ENCODE measurements around the gene MITD1. TPM values are rescaled to one million over a fixed set of nuclear protein-coding genes. Genes with fewer than 3 reads are reported as not detected.
A peak's percentile ranks its signal among the peaks of the same experiment; 100 is the strongest.

MITD1 gene
- total RNA-seq, 1 experiment from 2014 or later = 36.0 TPM

DNA sequence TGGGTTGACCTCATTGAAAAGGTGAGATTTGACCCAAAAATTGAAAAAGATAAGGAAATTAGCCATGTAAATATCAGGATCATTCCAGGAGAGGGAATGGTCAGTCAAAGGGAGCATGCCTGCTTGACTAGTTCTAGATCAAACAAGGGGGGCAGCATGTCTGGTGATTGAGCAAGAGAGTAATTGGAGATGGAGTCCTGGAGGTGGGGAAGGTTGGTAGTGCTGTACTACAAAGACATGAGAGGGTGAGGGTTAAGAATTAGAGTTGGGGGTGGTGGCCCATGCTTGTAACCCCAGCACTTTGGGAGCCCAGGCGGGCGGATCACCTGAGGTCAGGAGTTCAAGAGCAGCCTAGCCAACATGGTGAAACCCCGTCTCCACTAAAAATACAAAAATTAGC lies 2.2 kb upstream of the MITD1 start:
- H3K4me3 ChIP-seq (ENCODE audit: low read depth in 2 of 2, low read length in 2 of 2) = no peak overlapping the region
- ATAC-seq (no peak), DNase-seq (ENCODE audit: low read depth, low spot score) (no peak)
- no peaks in the 10 kb centered on the region for H3K27me3 ChIP-seq (ENCODE audit: control insufficient read depth, insufficient read depth, low read length)
- peak overlapping the region; percentile 88 for H3K27ac ChIP-seq (ENCODE audit: low read length)
- BruUV-seq (replicated peaks) = no TSS peak
- CTCF ChIA-PET = no interaction called here
- H3K36me3 ChIP-seq (ENCODE audit: control insufficient read depth, insufficient read depth, low read length) = peaks cover 4% of the 10 kb centered on the region; the same call in 1 of the 2 replicates
- POLR2A ChIA-PET = no interaction called here
- intact Hi-C loops (cut with micrococcal nuclease; ENCODE audit: unreplicated experiment) (loop anchor here (5.0 kb wide), 1 partner anchor 154 kb away; the partner anchor contains the start of genes EIF5B and TXNDC9), in situ Hi-C loops (cut with HindIII; ENCODE audit: low pct_unique_long_range_greater_than_20kb, low sequenced_read_pairs) (no loop called here)
- TF ChIP-seq, protein P1, sequence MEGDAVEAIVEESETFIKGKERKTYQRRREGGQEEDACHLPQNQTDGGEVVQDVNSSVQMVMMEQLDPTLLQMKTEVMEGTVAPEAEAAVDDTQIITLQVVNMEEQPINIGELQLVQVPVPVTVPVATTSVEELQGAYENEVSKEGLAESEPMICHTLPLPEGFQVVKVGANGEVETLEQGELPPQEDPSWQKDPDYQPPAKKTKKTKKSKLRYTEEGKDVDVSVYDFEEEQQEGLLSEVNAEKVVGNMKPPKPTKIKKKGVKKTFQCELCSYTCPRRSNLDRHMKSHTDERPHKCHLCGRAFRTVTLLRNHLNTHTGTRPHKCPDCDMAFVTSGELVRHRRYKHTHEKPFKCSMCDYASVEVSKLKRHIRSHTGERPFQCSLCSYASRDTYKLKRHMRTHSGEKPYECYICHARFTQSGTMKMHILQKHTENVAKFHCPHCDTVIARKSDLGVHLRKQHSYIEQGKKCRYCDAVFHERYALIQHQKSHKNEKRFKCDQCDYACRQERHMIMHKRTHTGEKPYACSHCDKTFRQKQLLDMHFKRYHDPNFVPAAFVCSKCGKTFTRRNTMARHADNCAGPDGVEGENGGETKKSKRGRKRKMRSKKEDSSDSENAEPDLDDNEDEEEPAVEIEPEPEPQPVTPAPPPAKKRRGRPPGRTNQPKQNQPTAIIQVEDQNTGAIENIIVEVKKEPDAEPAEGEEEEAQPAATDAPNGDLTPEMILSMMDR (IDR thresholded peaks at IDR 0.05) = no peak
- TF ChIP-seq REST (IDR thresholded peaks at IDR 0.05; ENCODE audit: insufficient read depth in 1 of 2, low read depth in 2 of 2, low read length in 1 of 2) = no peak
- peaks cover 12% of the 10 kb centered on the region for H3K4me1 ChIP-seq (ENCODE audit: control insufficient read depth, insufficient read depth, low read length)
- H3K9me3 ChIP-seq (ENCODE audit: control insufficient read depth, insufficient read depth, low read depth, low read length) = no peaks in the 10 kb centered on the region

DNA sequence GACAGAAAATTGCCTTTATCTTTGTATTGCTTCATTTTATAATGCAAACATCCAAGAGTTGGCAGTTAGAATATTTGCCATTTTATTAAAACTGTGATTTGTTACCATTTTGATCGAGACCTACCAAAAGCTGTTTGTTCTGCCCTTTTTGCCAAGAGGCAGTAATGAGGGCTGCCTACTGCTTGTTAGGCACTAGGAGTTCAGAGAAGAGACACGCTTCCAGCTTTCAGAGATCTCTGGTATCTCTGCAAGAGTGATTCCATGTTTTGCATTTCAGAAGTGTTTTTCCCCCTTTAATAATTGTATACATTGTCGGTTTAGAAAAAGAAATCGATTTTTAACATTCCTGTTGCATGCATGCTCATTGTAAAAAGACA lies 754 bp upstream of the MITD1 start:
- intact Hi-C loops (cut with micrococcal nuclease; ENCODE audit: unreplicated experiment) (loop anchor here (5.0 kb wide), 1 partner anchor 156 kb away; the partner anchor contains the start of genes EIF5B and TXNDC9), in situ Hi-C loops (cut with HindIII; ENCODE audit: low pct_unique_long_range_greater_than_20kb, low sequenced_read_pairs) (no loop called here)
- no peaks in the 10 kb centered on the region for H3K27me3 ChIP-seq (ENCODE audit: control insufficient read depth, insufficient read depth, low read length)
- H3K36me3 ChIP-seq (ENCODE audit: control insufficient read depth, insufficient read depth, low read length) = peaks cover 4% of the 10 kb centered on the region; the same call in 1 of the 2 replicates
- peaks cover 12% of the 10 kb centered on the region for H3K4me1 ChIP-seq (ENCODE audit: control insufficient read depth, insufficient read depth, low read length)
- ATAC-seq (no peak), DNase-seq (ENCODE audit: low read depth, low spot score) (no peak)
- no peaks in the 10 kb centered on the region for H3K9me3 ChIP-seq (ENCODE audit: control insufficient read depth, insufficient read depth, low read depth, low read length)
- H3K4me3 ChIP-seq (ENCODE audit: low read depth in 2 of 2, low read length in 2 of 2) = peak overlapping the region; percentile 68 to 99
- ChIA-PET POLR2A (interaction anchor here (0.7 kb wide), 2 partner anchors 96 to 265 kb away, joined by 10 read pairs; no protein-coding TSS in a partner anchor), CTCF (interaction anchor here (0.6 to 0.7 kb wide), 2 partner anchors 16 to 41 kb away, joined by 5 to 7 read pairs; no protein-coding TSS in a partner anchor)
- TF ChIP-seq POLR2AphosphoS5 (IDR thresholded peaks at IDR 0.05; ENCODE audit: low read depth, low read length) (no peak), TCF7L2 (IDR thresholded peaks at IDR 0.05; ENCODE audit: low read depth, low read length) (no peak)
- peak overlapping the region; percentile 88 for H3K27ac ChIP-seq (ENCODE audit: low read length)
- BruUV-seq (replicated peaks) = no TSS peak

- in situ Hi-C loops (cut with HindIII; ENCODE audit: low pct_unique_long_range_greater_than_20kb, low sequenced_read_pairs) = no loop called here
- POLR2A ChIA-PET = no interaction called here
Observed at GRCh38 chr2:99171377-99172140, 9.3 kb downstream of the MITD1 start.

More at GRCh38 chr2:99171377-99172140, 9.3 kb downstream of the MITD1 start:
- H3K4me3 ChIP-seq (ENCODE audit: low read depth in 2 of 2, low read length in 2 of 2) = no peak overlapping the region
- no peak for TF ChIP-seq SIN3A (IDR thresholded peaks at IDR 0.05; ENCODE audit: borderline replicate concordance, insufficient read depth, low read depth, low read length)
- no peak for TF ChIP-seq REST (IDR thresholded peaks at IDR 0.05; ENCODE audit: insufficient read depth in 1 of 2, low read depth in 2 of 2, low read length in 1 of 2)
- no peak for TF ChIP-seq TCF7L2 (IDR thresholded peaks at IDR 0.05; ENCODE audit: low read depth, low read length)
- no peak for TF ChIP-seq POLR2AphosphoS5 (IDR thresholded peaks at IDR 0.05; ENCODE audit: low read depth, low read length)
- TF ChIP-seq, protein P1 (IDR thresholded peaks at IDR 0.05) = no peak
- H3K27me3 ChIP-seq (ENCODE audit: control insufficient read depth, insufficient read depth, low read length) = no peaks in the 10 kb centered on the region
- intact Hi-C loops (cut with micrococcal nuclease; ENCODE audit: unreplicated experiment) = loop anchor here (10.0 kb wide), 1 partner anchor 87 kb away; no protein-coding TSS in a partner anchor
- H3K27ac ChIP-seq (ENCODE audit: low read length) = no peak overlapping the region
- CTCF ChIA-PET = no interaction called here
- no peaks in the 10 kb centered on the region for H3K4me1 ChIP-seq (ENCODE audit: control insufficient read depth, insufficient read depth, low read length)
- peaks cover 36% of the 10 kb centered on the region for H3K36me3 ChIP-seq (ENCODE audit: control insufficient read depth, insufficient read depth, low read length)
- BruUV-seq (replicated peaks) = no TSS peak
- no peak for ATAC-seq
- no peaks in the 10 kb centered on the region for H3K9me3 ChIP-seq (ENCODE audit: control insufficient read depth, insufficient read depth, low read depth, low read length)
- DNase-seq (ENCODE audit: low read depth, low spot score) = no peak

Data from Panc1 (cell line).